ENCODE data around the gene ITIH5.

Gene ITIH5

GRCh38 chr10:7551950-7552716 is 114.6 kb downstream of the ITIH5 start:
- no peak overlapping the region for H3K4me3 ChIP-seq (replicated peaks; ENCODE audit: low read depth, low read length)
- no peak for TF ChIP-seq CTCF (IDR thresholded peaks at IDR 0.05; ENCODE audit: low read length, missing control alignments)
- DNase-seq (ENCODE audit: low read depth) = no peak

DNA sequence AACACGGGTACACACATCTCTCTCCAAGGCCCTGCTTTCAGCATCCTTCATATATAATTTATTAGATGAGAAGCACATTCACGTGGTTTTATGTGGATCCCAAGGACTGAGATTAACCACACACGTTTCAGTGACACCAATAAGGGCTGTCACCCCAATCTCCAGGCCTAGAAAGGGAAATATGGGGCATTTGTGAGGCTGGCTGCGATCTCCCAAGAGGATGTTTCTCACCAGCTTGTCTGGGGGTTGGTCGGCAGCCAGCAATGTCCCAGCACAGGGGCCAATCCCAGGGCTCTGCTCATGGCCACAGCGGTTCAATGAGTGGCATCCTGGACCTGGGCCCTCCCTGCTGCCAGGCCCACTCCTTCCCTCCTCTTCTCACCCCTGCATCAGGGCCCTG is 115.5 kb downstream of the ITIH5 start:
- TF ChIP-seq CTCF (IDR thresholded peaks at IDR 0.05; ENCODE audit: low read length, missing control alignments) = no peak
- H3K4me3 ChIP-seq (replicated peaks; ENCODE audit: low read depth, low read length) = no peak overlapping the region
- DNase-seq (ENCODE audit: low read depth) = no peak

DNA sequence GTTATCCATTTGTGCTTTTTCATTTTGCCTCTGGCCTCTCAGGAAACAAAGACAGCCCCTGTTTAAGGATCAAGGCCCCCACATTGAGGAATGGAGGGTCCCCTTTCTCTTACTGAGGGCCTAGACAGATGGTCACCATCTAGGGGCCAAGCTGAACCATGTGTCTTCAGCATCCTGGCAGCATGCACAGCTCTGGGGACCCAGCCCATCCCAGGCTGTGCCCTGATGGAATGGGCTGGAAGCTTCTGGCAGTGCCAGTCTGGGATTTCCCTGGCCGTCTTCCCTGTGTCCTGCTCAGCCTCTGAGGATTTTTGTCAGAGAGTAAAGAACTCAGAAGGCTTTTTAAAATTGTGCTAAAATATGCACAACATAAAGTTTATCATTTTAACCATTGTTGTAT is 116.8 kb downstream of the ITIH5 start:
- no peak for DNase-seq (ENCODE audit: low read depth)
- TF ChIP-seq CTCF (IDR thresholded peaks at IDR 0.05; ENCODE audit: low read length, missing control alignments) = no peak
- H3K4me3 ChIP-seq (replicated peaks; ENCODE audit: low read depth, low read length) = no peak overlapping the region

DNA sequence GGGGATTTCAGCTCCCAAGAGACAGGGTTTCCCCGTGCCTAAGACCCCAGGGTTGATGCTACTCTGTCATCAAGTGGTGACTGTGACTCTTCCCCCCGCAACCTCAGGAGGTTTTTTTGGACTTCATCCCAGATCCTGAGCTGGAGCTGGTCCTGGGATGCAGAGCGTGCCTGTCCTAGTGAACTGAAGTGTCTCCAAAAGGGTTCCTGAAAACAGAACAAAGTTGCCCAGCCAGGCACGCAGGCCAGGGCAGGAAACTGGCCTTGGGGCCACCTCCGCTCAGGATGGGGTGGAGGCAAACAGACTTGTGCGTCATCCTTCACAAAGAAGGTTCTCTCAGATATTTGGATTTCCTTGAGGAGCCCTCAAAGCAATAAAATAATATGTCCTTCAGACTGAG is 118.9 kb downstream of the ITIH5 start:
- no peak for TF ChIP-seq CTCF (IDR thresholded peaks at IDR 0.05; ENCODE audit: low read length, missing control alignments)
- no peak overlapping the region for H3K4me3 ChIP-seq (replicated peaks; ENCODE audit: low read depth, low read length)
- DNase-seq (ENCODE audit: low read depth) = peak; percentile 31

GRCh38 chr10:7547206-7547605 is 119.6 kb downstream of the ITIH5 start:
- DNase-seq (ENCODE audit: low read depth) = no peak

GRCh38 chr10:7546385-7546967 is 120.3 kb downstream of the ITIH5 start:
- no peak for TF ChIP-seq CTCF (IDR thresholded peaks at IDR 0.05; ENCODE audit: low read length, missing control alignments)
- no peak for DNase-seq (ENCODE audit: low read depth)
- H3K4me3 ChIP-seq (replicated peaks; ENCODE audit: low read depth, low read length) = no peak overlapping the region

More at GRCh38 chr10:7547206-7547605, 119.6 kb downstream of the ITIH5 start:
- no peak for TF ChIP-seq CTCF (IDR thresholded peaks at IDR 0.05; ENCODE audit: low read length, missing control alignments)
- H3K4me3 ChIP-seq (replicated peaks; ENCODE audit: low read depth, low read length) = no peak overlapping the region

DNA sequence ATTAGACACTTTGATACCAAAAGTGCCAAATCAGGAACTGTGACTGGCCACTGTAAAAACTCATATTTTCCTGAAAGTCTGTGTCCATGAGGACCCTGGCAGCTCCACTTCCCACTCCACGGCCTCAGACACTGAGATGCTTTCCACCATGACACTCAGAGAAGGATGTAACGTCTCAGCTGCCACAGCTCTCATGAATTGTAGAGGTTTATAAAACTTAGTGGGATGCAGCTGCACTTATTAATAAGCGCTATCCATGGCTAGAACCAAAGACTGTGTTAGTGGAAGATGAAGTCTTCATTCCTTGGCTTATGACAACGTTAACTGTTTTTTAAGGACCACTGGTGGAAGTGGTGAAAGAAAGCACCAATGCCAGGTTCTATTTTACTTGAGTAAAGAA is 121.0 kb downstream of the ITIH5 start:
- no peak overlapping the region for H3K4me3 ChIP-seq (replicated peaks; ENCODE audit: low read depth, low read length)
- no peak for DNase-seq (ENCODE audit: low read depth)
- no peak for TF ChIP-seq CTCF (IDR thresholded peaks at IDR 0.05; ENCODE audit: low read length, missing control alignments)

All from fibroblast of pulmonary artery (primary cell).